Peyer's patch (tissue), 4 donors: Measurements from ENCODE around the gene KIF11.

ENCODE experiments used
- POLR2A ChIP-seq, 2 donors: fragments of 450-650 bp; IDR thresholded peaks; one replicate each; pipeline ENCODE4 v1.5.1; 2017; ENCODE audit warnings: antibody characterized with exemption in 2 of 2, mild to moderate bottlenecking in 2 of 2, moderate library complexity in 2 of 2
- TF ChIP-seq, protein P1 (sequence below), 6 experiments: fragments of 450-650 bp in 4 of 6; fragments of 200-600 bp in 2 of 6; sonication (generic) in 1 of 6; IDR thresholded peaks; one replicate each; pipeline ENCODE4 v1.5.1; 2017 to 2019; ENCODE audit warnings: antibody characterized with exemption in 6 of 6, mild to moderate bottlenecking in 3 of 6, moderate library complexity in 1 of 6

DNA sequence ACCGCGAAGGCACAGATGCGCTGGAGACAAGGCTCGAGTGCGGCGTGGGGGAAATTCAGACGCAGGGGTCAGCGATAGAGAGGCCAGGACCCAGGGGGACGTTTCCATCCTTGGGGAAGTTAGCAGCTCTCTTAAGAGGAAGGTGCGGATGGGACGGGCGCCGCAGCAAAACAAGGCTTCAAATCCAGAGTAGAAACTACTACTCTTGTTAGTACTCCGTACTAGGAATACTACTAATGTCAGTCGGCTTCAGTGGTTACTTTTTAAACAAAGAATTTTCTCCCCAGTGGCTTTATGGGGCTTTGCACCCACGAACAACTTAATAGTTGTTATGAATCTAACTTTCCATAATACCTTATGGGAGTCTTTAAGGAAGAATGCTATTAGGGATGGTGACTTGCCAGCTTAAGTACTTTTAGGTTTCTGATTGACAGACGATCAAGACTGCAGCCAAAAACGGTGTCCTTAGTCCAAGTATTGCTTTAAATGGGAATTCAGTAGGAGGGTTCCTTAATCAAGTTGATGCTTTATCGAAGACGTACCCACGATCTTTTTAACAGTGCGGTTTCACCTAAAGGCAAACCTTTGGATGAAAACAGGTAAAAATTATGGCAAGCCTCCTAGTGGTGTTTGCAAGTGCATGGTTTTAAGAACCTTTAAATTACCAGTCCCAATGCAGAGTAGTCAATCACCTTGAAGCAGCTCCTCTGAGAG lies 18.2 kb upstream of the KIF11 start:
- TF ChIP-seq, protein P1, sequence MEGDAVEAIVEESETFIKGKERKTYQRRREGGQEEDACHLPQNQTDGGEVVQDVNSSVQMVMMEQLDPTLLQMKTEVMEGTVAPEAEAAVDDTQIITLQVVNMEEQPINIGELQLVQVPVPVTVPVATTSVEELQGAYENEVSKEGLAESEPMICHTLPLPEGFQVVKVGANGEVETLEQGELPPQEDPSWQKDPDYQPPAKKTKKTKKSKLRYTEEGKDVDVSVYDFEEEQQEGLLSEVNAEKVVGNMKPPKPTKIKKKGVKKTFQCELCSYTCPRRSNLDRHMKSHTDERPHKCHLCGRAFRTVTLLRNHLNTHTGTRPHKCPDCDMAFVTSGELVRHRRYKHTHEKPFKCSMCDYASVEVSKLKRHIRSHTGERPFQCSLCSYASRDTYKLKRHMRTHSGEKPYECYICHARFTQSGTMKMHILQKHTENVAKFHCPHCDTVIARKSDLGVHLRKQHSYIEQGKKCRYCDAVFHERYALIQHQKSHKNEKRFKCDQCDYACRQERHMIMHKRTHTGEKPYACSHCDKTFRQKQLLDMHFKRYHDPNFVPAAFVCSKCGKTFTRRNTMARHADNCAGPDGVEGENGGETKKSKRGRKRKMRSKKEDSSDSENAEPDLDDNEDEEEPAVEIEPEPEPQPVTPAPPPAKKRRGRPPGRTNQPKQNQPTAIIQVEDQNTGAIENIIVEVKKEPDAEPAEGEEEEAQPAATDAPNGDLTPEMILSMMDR (IDR thresholded peaks at IDR 0.05), result peak in 3 of 6 experiments; percentile 8 to 25 (median 17)
- no peak for TF ChIP-seq POLR2A (IDR thresholded peaks at IDR 0.05)
